K562 (cell line): Measurements from ENCODE around the gene GZMM. TPM values are rescaled to one million over a fixed set of nuclear protein-coding genes. Genes with fewer than 3 reads are reported as not detected.
A peak's percentile ranks its signal among the peaks of the same experiment; 100 is the strongest.

Experiments
- CBX5 ChIP-seq: IDR thresholded peaks from 2 replicates; pipeline ENCODE4 v1.6.1; 2014; ENCODE audit warnings: low read depth, borderline replicate concordance
- FOXP1 ChIP-seq: sonication (generic); formaldehyde crosslinking; IDR thresholded peaks from 2 replicates; pipeline ENCODE4 v1.8.0; 2022; ENCODE audit warnings: mild to moderate bottlenecking, missing genetic modification reagents
- GABPB1 ChIP-seq: sonication (generic); formaldehyde crosslinking; IDR thresholded peaks from 2 replicates; pipeline ENCODE4 v1.8.0; 2022; ENCODE audit warnings: mild to moderate bottlenecking, missing genetic modification reagents
- MIER1 ChIP-seq: fragments of 450-650 bp; IDR thresholded peaks from 2 replicates; pipeline ENCODE4 v1.6.1; 2016; ENCODE audit warnings: antibody characterized with exemption, mild to moderate bottlenecking, low read depth
- MNT ChIP-seq, 2 experiments: fragments of 450-650 bp; conservative IDR thresholded peaks; 2 replicates each; pipeline ENCODE4 v1.6.1; 2017; ENCODE audit warnings: mild to moderate bottlenecking in 2 of 2, moderate library complexity in 2 of 2
- MTA1 ChIP-seq: fragments of 450-650 bp; IDR thresholded peaks from 2 replicates; pipeline ENCODE4 v1.6.1; 2017; ENCODE audit warnings: borderline replicate concordance
- NFE2L1 ChIP-seq: fragments of 450-650 bp; IDR thresholded peaks from 2 replicates; pipeline ENCODE4 v1.6.1; 2016; ENCODE audit warnings: missing genetic modification characterization, low read depth, mild to moderate bottlenecking, missing compliant biosample characterization, moderate library complexity, borderline replicate concordance
- POLR3A ChIP-seq: IDR thresholded peaks from 2 replicates; pipeline ENCODE4 v1.6.1; 2011; ENCODE audit warnings: borderline replicate concordance, mild to moderate bottlenecking, moderate library complexity; ENCODE audit not compliant: insufficient read length, insufficient read depth; ENCODE audit errors: extremely low read depth
- RBBP5 ChIP-seq: fragments of 200-600 bp; sonication (generic); IDR thresholded peaks from 2 replicates; pipeline ENCODE4 v1.6.1; 2012; ENCODE audit warnings: borderline replicate concordance, mild to moderate bottlenecking, low read length, control low read depth, inconsistent platforms; ENCODE audit not compliant: insufficient read depth, poor library complexity, severe bottlenecking
- RBM17 ChIP-seq: fragments of 200-400 bp; formaldehyde crosslinking; IDR thresholded peaks from 2 replicates; pipeline ENCODE4 v1.6.1; 2017; ENCODE audit warnings: low read depth, mild to moderate bottlenecking, low read length, borderline replicate concordance
- SMAD4 ChIP-seq: fragments of 250-450 bp; sonication (Bioruptor Pico); conservative IDR thresholded peaks from 2 replicates; pipeline ENCODE4 v1.8.0; 2021; ENCODE audit warnings: inconsistent platforms, mild to moderate bottlenecking, moderate library complexity
- SMARCB1 ChIP-seq: IDR thresholded peaks from 2 replicates; pipeline ENCODE4 v1.6.1; 2011; ENCODE audit warnings: improper control_type of control experiment, low read depth; ENCODE audit not compliant: insufficient read length
- STAT5A ChIP-seq: IDR thresholded peaks from 2 replicates; pipeline ENCODE4 v1.6.1; 2012; ENCODE audit warnings: low read length, inconsistent platforms, borderline replicate concordance
- TCF3 ChIP-seq: sonication (generic); formaldehyde crosslinking; IDR thresholded peaks from 2 replicates; pipeline ENCODE4 v1.4.0; 2020; ENCODE audit warnings: mild to moderate bottlenecking, missing genetic modification reagents
- ZKSCAN3 ChIP-seq: fragments of 250-450 bp; sonication (Bioruptor Pico); IDR thresholded peaks from 2 replicates; pipeline ENCODE4 v1.4.0; 2020
- ZNF511 ChIP-seq: sonication (generic); formaldehyde crosslinking; IDR thresholded peaks from 2 replicates; pipeline ENCODE4 v1.8.0; 2022; ENCODE audit warnings: mild to moderate bottlenecking, missing genetic modification reagents
- ZNF584 ChIP-seq: fragments of 200-800 bp; sonication (Bioruptor generic); IDR thresholded peaks from 2 replicates; pipeline ENCODE4 v1.6.1; 2016; ENCODE audit warnings: low read depth, mild to moderate bottlenecking, missing genetic modification characterization, missing compliant biosample characterization
- ZNF589 ChIP-seq: fragments of 200-800 bp; sonication (Bioruptor generic); IDR thresholded peaks from 2 replicates; pipeline ENCODE4 v1.6.1; 2016; ENCODE audit warnings: low read depth, missing genetic modification characterization, missing compliant biosample characterization
- ZNF785 ChIP-seq: fragments of 250-450 bp; sonication (Bioruptor Pico); IDR thresholded peaks from 2 replicates; pipeline ENCODE4 v1.4.0; 2020; ENCODE audit warnings: mild to moderate bottlenecking
- polyA plus RNA-seq, 8 experiments: library from polyadenylated mRNA; depleted of rRNA in 4 of 8; stranded (reverse) in 5 of 8; unstranded in 3 of 8; fragments of >200 nt; fragmentation: Nextera tagmentation in 2 of 8; fragmentation: Illumina TruSeq in 1 of 8; extraction: Ambion mirVana in 2 of 8; extraction: Trizol in 1 of 8; gene quantifications; 2 replicates each; pipeline versions ENCODE4 v1.2.1 to v1.2.3, GENCODE V29; 2011 to 2014; ENCODE audit warnings: inconsistent platforms in 1 of 8, missing spikeins in 1 of 8
- total RNA-seq, 7 experiments: library from RNA; depleted of rRNA in 6 of 7; stranded (reverse); fragments of >200 nt in 6 of 7; fragmentation: Illumina TruSeq in 2 of 7; extraction: Trizol in 2 of 7; gene quantifications; 2 replicates each; pipeline versions ENCODE4 v1.2.1 to v1.2.3, GENCODE V29; 2011 to 2021; ENCODE audit warnings: low replicate concordance in 1 of 7
- TF ChIP-seq, protein P1 (sequence below): fragments of 200-800 bp; sonication (Bioruptor generic); IDR thresholded peaks from 2 replicates; pipeline ENCODE4 v1.6.1; 2016; ENCODE audit warnings: missing genetic modification characterization, missing compliant biosample characterization

The GZMM gene
- total and polyA plus RNA-seq, 9 of the 15 experiments (the other 6 are each of a cell fraction or from before 2014, with no cell fraction given) = 0.08 to 2.6 (median 0.70) TPM; not detected in 2

GRCh38 chr19:591099-591958 is 47.5 kb downstream of the GZMM start (continued):
- TF ChIP-seq MTA1 (no peak), POLR3A (no peak), NFE2L1 (tag) (no peak), ZNF589 (CRISPR knock-in tag) (no peak), RBM17 (no peak), MIER1 (peak; percentile 96), ZKSCAN3 (no peak), GABPB1 (peak; percentile 58), SMAD4 (CRISPR knock-in tag) (peak; percentile 31; the same call in 1 of the 2 replicates), STAT5A (no peak), TCF3 (CRISPR knock-in tag) (peak; percentile 27; the same call in 1 of the 2 replicates), MNT (conservative IDR thresholded peaks at IDR 0.05) (peak in 1 of 2 experiments; percentile 77; a peak in 2 of 4 replicates), ZNF785 (CRISPR knock-in tag) (no peak), FOXP1 (CRISPR knock-in tag) (0 out of 2 replicates have a peak, but pooled peaks have one; percentile 43), ZNF584 (CRISPR knock-in tag) (no peak), SMARCB1 (peak; percentile 53), ZNF511 (CRISPR knock-in tag) (peak; percentile 91), CBX5 (no peak), RBBP5 (no peak)
- TF ChIP-seq, protein P1, sequence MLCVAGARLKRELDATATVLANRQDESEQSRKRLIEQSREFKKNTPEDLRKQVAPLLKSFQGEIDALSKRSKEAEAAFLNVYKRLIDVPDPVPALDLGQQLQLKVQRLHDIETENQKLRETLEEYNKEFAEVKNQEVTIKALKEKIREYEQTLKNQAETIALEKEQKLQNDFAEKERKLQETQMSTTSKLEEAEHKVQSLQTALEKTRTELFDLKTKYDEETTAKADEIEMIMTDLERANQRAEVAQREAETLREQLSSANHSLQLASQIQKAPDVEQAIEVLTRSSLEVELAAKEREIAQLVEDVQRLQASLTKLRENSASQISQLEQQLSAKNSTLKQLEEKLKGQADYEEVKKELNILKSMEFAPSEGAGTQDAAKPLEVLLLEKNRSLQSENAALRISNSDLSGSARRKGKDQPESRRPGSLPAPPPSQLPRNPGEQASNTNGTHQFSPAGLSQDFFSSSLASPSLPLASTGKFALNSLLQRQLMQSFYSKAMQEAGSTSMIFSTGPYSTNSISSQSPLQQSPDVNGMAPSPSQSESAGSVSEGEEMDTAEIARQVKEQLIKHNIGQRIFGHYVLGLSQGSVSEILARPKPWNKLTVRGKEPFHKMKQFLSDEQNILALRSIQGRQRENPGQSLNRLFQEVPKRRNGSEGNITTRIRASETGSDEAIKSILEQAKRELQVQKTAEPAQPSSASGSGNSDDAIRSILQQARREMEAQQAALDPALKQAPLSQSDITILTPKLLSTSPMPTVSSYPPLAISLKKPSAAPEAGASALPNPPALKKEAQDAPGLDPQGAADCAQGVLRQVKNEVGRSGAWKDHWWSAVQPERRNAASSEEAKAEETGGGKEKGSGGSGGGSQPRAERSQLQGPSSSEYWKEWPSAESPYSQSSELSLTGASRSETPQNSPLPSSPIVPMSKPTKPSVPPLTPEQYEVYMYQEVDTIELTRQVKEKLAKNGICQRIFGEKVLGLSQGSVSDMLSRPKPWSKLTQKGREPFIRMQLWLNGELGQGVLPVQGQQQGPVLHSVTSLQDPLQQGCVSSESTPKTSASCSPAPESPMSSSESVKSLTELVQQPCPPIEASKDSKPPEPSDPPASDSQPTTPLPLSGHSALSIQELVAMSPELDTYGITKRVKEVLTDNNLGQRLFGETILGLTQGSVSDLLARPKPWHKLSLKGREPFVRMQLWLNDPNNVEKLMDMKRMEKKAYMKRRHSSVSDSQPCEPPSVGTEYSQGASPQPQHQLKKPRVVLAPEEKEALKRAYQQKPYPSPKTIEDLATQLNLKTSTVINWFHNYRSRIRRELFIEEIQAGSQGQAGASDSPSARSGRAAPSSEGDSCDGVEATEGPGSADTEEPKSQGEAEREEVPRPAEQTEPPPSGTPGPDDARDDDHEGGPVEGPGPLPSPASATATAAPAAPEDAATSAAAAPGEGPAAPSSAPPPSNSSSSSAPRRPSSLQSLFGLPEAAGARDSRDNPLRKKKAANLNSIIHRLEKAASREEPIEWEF (CRISPR knock-in tag) = no peak
